DMS79 treated with DMSO at 0.1 percent for 48 hours (cell line): ENCODE measurements around the gene DAAM1.

Source experiments
- DNase-seq: peaks from one replicate; lab custom pipeline; 2025; lab: John Stamatoyannopoulos, UW

DAAM1 gene

DNA sequence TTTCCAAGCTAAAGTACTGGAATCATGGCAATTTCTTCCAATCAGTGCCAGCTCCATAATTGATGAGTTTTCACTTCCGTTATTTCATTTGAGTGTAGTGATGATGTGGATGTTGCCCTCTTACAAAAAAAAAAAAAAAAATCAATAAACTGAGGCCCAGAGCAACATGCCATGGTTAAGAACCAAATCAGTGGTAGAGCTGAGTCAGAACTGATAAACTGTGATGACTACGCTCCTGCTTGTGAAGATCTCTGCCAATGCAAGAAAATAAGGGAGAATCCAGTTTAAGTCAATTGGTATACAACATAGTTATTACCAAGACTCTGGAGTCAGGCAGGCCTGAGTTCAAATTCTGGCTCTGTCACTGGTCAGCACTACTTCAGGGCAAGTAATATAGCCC is 174.0 kb downstream of the DAAM1 start:
- no peak for DNase-seq

DNA sequence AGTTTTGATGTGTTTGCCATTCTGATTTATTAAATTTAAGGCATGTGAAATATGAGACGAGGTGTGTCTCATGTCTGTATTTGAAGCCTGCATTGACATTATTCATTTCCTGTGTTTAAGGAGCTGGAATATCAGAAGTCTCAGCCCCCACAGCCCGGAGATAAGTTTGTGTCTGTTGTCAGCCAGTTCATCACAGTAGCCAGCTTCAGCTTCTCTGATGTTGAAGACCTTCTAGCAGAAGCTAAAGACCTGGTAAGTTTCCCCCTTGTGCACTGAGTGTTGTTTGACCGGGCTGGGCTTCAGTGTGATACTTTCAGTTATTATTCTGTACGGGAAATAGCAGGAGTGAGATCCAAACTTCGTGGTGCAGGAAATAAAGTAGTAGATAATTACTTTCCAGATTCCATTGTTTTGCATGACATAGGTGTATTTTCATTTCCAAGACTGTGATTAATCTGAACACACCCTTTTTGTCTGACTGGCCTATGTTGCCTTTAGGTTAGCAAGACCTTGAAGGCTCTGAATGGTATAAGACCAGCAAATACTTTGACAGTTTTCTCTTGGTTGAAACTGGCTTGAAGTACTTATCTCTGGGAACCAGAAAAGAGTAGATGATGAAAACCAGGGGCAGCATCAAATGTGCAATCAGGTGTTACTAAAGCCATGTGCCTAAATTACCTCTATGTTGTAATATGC is 175.2 kb downstream of the DAAM1 start:
- DNase-seq, result no peak

DNA sequence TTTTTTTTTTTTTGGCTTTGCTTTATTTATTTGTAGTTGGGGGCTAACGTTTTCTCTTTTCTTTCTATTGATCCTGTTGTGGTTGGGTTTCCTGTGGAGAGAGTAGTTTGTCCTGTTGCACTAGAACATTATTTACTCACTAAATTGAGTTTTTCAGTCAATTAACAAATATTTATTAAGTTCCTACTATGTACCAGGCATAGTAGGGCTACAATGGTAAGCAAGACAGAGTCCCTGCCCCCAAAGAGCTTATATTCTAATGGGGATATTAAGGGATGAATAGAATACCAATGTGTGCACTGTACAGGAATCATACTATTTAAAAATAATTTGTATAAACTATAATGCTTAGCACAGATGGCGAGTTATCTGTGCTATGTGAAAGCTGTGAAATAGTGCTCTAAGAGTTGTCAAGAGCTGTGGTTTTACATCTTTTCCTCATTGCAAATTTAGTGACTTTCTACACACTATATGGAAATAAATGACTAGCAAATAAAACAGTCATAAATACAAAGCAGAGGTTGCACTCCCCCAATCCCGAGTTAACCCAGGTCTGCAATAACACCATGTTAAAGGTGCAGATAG is 181.8 kb downstream of the DAAM1 start:
- no peak for DNase-seq

DNA sequence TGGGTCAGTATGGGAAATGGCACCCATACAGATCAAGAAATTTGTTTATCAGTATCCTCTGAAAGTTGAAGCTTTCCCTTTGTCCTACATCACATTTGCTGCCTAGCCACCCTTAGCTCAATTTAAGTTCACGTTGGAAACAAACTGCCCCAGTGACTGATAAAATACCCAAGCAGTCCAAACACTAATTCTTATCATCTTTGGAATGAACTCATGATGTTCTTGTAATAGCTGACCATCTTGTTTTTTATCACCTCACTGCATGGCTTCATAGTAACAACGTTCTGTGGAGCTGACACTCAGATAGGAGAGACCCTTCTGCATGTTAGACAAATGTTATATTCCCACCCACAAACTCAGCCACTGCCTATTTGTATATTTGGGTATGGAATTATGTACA is 183.3 kb downstream of the DAAM1 start:
- DNase-seq, result no peak

DNA sequence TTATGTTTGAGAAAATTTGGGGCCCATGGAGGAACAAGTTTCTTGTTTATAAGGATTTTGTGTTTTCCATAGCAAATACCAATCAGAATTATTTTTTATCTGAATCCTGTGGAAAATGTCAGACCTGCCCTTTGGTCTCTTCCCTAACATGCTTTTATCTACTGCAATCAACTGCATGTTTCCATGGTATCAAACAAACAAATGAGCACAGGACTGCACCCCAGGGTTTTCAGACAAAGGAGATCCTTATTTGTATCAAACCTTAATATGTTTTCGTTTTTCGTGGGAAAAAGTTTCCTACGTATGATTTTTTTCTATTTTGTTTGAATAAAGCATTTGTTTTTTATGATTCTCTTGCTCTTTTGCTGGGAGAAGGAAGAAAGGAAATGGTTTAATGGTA is 185.6 kb downstream of the DAAM1 start:
- DNase-seq, result no peak

DNA sequence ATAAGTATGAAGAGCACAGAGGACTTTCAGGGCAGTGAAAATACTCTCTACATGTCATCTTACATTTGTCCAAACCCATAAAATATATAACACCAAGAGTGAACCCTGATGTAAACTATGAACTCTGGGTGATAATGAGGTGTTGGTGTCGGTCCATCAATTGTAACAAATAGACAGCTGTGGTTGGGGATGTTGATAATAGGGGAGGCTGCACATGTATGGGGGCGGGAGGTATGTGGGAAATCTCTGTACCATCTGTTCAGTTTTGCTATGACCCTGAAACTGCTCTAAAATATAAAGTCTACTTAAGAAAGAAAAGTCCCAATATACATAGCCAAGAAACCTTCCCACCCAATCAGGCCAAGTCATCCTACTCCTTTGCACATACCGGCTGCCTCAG is 188.2 kb downstream of the DAAM1 start:
- no peak for DNase-seq

DNA sequence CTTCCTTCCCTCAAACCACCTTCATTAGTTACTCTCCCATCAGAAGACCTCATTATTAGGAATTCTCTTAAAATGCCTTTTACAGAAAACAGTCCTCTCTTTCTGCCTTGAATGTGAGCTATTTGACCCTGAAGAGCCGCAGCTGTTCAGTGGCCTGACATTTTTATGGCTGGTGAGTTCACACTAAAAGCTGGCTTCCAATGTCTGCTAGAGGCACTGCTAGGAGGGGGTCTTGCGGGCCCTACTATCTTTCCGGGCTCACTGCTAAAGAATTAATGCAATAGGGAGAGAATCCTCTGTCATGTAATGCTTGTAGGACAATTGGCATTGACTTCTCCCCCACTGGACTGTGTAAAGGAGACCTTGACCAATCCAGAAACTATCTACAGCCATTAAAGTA is 189.0 kb downstream of the DAAM1 start:
- no peak for DNase-seq

DNA sequence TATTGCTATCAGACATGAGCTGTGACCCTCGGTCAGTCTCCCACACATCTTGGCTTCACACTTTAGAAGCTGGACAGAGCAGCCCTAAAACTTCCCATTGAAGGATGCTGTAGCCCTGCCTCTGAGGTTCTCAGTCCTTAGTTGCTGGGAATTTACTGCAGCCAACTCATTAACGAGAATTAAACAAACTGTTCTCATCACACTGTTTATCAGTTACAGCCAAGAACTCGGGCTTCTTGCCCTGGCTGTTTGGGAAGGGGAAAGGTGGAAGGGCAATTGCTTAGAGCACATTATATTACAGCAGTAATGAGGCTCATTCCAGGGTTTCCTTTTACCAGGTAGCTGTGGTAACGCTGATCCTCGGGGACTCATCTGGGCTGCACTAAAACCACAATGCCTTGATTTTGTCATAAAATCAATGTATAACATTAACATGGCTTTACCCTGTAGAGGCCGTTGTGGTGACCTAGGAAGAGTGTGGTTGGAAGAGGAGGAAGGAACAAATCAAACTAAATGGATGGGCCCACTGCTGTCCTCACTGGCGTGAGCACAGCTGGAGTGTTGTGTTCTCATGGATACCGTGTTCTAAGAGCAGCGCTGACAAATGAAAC is 189.6 kb downstream of the DAAM1 start:
- DNase-seq, result peak; percentile 85

DNA sequence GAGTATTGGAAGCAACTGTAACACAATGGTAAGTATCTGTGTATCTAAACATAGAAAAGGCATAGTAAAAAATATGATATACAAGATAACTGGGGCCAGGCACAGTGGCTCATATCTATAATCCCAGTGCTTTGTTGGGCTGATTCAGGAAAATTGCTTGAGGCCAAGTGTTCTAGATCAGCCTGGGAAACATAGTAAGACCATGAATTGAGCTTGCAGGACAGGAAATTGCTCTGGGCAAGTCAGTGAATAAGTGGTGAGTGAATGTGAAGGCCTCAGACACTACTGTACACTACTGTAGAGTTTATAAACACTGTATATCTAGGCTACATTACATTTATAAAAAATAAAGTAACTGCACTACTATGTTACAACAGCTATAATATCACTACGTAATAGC is 201.5 kb downstream of the DAAM1 start:
- DNase-seq, result no peak

DNA sequence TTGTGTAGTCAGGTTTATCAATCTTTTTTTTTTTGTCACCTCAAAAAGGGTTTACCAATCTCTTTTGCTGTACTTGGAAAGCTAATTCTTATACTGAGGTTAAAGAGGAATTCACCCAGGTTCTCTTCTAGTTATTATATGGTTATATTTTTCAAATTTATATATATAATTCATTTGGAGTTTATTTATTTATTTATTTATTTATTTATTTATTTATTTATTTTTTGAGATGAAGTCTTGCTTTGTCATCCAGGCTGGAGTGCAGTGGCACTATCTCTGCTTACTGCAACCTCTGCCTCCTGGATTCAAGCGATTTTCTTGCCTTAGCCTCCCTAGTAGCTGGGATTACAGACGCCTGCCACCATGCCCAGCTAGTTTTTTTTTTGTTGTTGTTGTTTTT is 202.9 kb downstream of the DAAM1 start:
- no peak for DNase-seq

DNA sequence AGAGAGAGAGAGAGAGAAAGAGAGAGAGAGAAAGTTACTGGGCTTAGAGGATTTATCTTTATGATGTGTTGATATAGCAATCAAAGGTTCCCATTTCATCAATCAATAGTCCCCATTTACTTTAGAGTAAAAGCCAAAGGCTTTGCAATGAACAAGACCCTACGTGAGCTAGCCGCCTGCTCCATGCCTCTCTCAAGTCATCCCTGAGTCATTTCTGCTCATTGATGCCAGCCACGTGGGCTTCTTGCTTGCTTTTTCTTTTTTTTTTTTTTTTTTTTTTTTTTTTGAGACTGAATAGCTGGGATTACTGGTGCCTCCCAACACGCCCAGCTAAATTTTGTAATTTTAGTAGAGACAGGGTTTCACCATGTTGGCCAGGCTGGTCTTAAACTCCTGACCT is 205.8 kb downstream of the DAAM1 start:
- no peak for DNase-seq

DNA sequence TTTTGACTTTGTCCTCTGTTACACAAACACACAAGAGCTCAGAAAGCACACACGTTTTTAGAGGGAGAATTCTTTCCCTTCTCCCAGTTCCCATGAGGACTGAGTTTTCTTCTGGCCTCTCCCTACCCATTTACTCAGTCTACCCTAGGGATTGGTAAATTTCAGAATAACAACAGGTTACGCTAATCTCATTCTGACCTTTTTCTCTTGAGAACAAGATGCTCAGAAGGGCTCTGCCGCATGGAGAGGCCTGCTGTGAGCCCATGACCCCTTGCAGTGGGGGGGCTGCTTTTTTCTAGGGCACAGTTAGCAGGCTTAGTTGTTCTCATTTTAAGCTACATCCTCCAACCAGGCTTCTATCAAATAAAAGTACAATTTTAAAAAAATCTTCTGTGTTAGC is 207.2 kb downstream of the DAAM1 start:
- DNase-seq, result no peak

DNA sequence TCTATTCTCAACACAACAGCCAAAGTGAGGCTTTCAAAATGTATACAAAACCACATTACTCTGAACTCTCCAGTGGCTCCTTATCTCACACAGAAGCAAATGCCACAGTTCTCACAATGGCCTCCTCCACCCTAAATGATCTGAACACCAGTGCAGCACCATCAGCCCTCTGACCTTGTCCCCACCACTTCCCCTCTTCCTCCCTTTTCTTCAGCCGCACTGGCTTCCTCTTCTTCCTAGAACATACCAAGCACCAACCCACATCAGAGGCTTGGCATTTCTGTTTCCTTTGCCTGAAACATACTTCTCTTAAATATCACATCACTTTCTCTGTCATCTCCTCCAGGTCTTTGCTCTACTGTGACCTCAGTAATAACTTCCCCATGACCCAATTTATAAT is 210.4 kb downstream of the DAAM1 start:
- DNase-seq, result no peak

DNA sequence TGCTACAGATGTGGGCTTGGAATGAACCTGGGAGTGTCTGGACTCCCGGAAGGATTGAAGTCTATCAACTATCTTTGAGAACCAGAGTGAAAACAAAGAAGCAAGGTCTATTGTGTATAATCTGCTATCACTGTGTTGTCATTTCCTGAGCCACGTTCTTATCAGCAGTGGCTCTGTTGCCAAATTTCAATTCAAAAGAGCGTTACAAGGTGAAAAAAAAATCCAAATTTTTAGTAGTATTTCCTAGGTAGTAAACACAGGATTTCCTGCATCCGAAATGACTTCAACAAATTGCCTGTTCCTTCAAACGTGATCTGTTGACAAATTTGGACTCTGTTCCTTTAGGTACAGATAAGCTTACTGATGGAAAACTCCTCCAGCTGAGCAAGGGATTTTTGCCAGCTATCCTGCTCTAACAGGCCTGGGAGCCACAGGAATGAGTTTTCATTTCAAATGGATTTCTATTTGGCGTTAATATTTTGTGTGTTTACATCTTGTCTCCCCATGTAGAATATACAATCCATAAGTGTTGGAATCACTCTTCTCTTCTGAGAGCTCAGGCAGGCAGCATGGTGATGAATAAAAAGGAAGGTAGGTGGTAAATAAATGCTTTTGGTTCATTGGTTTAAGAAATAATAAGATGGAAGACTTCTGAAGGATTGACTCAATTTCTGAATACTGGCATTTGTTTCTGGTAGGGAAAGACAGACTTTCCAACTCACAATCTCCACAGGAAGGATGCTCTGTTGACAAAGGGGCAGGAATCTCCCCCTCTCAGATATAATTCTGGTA is 218.2 kb downstream of the DAAM1 start:
- no peak for DNase-seq

DNA sequence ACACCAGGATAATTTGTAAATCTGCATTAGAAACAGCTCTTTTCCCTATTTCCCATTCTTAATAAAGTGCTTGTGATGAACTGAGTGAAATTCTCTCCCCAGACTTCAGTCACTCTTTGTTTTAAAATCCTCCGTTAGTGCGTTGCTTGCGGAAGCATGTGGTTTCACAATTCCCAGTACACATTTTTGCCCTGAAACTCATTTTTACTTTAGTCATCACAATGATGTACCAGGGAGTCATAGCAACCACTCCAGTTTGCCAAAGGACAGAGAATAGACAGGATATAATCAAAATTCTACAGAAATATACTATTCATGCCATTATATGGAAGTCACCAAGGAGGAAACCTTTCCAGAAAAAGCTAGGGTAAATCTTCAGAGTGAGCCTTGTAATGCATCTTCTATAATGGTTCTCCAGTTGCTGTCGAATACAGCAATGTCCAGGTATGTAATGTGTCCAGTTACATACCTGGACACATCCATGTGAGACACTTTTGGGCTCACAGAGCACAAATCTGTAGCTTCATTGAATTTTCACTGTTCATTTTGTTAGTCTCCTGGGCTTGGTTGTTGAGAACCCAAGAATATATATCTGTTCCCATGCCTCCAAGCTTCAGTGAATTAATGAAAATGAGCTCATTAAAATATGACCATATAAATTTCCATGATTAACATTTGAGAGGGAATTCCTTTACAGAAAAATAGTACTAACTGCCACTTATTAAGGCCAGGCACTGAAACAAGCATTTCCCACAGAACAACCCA is 219.0 kb downstream of the DAAM1 start:
- DNase-seq, result no peak

DNA sequence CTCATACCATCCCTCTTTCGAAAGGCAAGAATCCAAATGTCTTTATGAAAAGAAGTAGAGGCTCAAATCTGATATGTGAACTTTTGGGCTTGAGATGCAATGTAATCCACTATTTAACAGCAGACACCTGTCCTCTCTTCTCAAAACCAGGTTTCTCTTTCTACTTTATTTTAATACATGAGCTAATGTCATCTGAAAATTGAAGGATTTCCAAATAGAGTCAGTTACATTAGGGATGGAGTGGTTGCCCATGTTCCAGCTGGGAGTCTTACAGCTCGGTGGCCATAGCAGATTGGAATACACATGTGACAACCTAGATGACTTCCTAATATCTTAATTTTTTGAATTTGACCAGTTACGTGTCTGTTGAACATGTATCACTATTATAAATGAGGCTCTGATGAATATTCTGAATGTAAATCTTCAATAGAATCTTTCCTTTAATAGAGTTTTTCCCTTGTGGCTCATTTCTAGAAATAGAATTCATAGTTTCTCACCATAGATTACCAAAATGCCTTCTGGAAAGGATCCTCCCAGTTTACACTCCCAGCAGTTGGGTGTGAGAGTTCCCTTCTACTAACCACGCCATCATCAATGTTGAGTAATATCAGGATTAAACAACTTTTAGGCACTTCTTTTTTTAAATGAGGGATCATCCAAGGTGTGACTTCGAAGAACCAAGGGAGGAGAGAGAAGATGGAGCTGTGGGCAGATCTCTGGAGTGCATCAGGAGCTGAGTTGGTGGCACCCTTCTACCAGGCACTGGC is 227.6 kb downstream of the DAAM1 start:
- DNase-seq, result no peak

DNA sequence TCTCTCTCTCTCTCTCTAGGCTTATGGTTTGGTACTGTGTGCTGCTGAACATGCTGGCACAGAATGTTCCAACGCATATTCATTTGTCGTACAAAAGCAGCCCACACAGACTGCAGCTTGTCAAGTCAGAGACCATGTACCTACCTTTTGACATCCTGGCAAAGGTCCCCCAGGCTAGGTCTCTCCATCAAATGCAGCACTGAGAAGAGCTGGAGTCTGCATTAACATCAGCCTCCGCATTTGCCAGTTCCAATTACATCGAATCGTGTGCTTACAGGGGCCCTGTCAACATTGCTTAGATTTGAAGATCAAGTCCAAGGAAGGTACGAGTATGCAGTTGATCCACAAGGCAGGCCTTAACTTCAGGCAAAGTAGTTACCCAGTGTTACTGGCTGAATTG is 228.8 kb downstream of the DAAM1 start:
- no peak for DNase-seq

DNA sequence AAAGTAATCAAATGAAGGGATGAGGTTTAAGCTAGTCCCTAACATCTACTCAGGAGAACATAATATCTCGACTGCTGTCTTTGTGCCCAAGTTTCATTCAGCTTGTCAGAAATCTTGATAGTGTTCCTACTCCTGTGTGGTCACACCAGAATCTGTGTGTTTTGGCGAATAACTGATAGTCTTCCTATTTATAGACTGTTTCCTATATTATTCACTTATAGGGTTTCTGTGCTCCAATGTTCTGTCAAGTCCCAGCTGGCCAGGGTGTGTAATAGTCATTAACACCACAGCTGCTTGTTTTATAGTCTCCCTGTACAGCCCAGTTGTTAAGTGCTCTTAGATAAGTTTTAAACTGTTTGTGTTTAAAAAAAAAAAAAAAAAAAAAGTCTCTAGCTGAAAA is 230.8 kb downstream of the DAAM1 start:
- DNase-seq, result no peak
